ENCODE measurements around the gene BAK1.
A peak's percentile ranks its signal among the peaks of the same experiment; 100 is the strongest.
"Not testable (repeated sequence)": the region's sequence is repeated elsewhere in the genome, so short reads cannot be mapped to it uniquely, and the experiment has no call there.

Gene BAK1

GRCh38 chr6:33586108-33586640, 6.1 kb upstream of the BAK1 start:
- no peak for DNase-seq (ENCODE audit: low read depth)

- peak; percentile 84 for DNase-seq (ENCODE audit: low read depth)
Measured at GRCh38 chr6:33585403-33586107, 5.5 kb upstream of the BAK1 start.

GRCh38 chr6:33584700-33585402, 4.8 kb upstream of the BAK1 start:
- no peak for DNase-seq (ENCODE audit: low read depth)

- DNase-seq (ENCODE audit: low read depth): no peak
Measured at GRCh38 chr6:33583591-33584155, 3.6 kb upstream of the BAK1 start.

GRCh38 chr6:33581186-33581585, 1.1 kb upstream of the BAK1 start:
- DNase-seq (ENCODE audit: low read depth): no peak

- no peak for DNase-seq (ENCODE audit: low read depth)
Measured at GRCh38 chr6:33578588-33579011, 1.5 kb downstream of the BAK1 start.

- no peak for DNase-seq (ENCODE audit: low read depth)
Measured at GRCh38 chr6:33578164-33578563, 1.9 kb downstream of the BAK1 start.

GRCh38 chr6:33577718-33578117, 2.4 kb downstream of the BAK1 start:
- DNase-seq (ENCODE audit: low read depth): no peak

- DNase-seq (ENCODE audit: low read depth): no peak
Measured at GRCh38 chr6:33577106-33577535, 3.0 kb downstream of the BAK1 start.

GRCh38 chr6:33576668-33577067, 3.4 kb downstream of the BAK1 start:
- DNase-seq (ENCODE audit: low read depth): no peak

- DNase-seq (ENCODE audit: low read depth): no peak
Measured at GRCh38 chr6:33575211-33575610, 4.9 kb downstream of the BAK1 start.

GRCh38 chr6:33571637-33572316, 8.3 kb downstream of the BAK1 start:
- DNase-seq (ENCODE audit: low read depth): no peak

GRCh38 chr6:33570806-33571636, 9.1 kb downstream of the BAK1 start:
- DNase-seq (ENCODE audit: low read depth): peak; percentile 87

GRCh38 chr6:33568826-33569570, 11.1 kb downstream of the BAK1 start:
- DNase-seq (ENCODE audit: low read depth): no peak

GRCh38 chr6:33567836-33568235, 12.2 kb downstream of the BAK1 start:
- DNase-seq (ENCODE audit: low read depth): no peak

GRCh38 chr6:33566182-33567084, 13.6 kb downstream of the BAK1 start:
- DNase-seq (ENCODE audit: low read depth): no peak

- no peak for DNase-seq (ENCODE audit: low read depth)
Measured at GRCh38 chr6:33558801-33559200, 21.3 kb downstream of the BAK1 start.

- DNase-seq (ENCODE audit: low read depth): no peak
Measured at GRCh38 chr6:33557376-33557775, 22.7 kb downstream of the BAK1 start.

GRCh38 chr6:33552883-33553282, 27.2 kb downstream of the BAK1 start:
- DNase-seq (ENCODE audit: low read depth): not testable (repeated sequence)

- DNase-seq (ENCODE audit: low read depth): no peak
Measured at GRCh38 chr6:33552252-33552651, 27.8 kb downstream of the BAK1 start.

Data from activated T-cell treated with anti-CD3 and anti-CD28 coated beads for 24 hours (primary cell).